ENCODE measurements around the gene CHD5. TPM values are rescaled to one million over a fixed set of nuclear protein-coding genes. Genes with fewer than 3 reads are reported as not detected.

The CHD5 gene
- polyA plus RNA-seq, 2 of the 4 experiments (the other 2 are of a cell fraction) = 0.21 to 0.66 TPM

GRCh38 chr1:6093611-6094010, 86.5 kb downstream of the CHD5 start:
- no peak overlapping the region for H3K27ac ChIP-seq
- DNase-seq (ENCODE audit: low read depth in 1 of 2, low spot score in 1 of 2) (no peak), FAIRE-seq (no peak), ATAC-seq (no peak)
- no peaks in the 10 kb centered on the region for H3K9me3 ChIP-seq
- no peaks in the 10 kb centered on the region for H3K4me1 ChIP-seq
- H3K4me3 ChIP-seq = no peak overlapping the region
- CTCF ChIA-PET = interaction anchor here (0.8 kb wide), 1 partner anchor 78 kb away, joined by 3 read pairs; no protein-coding TSS in a partner anchor
- POLR2A ChIA-PET = no interaction called here
- WGBS (ENCODE audit: missing lambda C conversion rate) = 88% methylated on average over 8 of the region's 9 CpGs
- H3K4me2 ChIP-seq = no peak overlapping the region
- TF ChIP-seq FOSB (CRISPR knock-in tag; IDR thresholded peaks at IDR 0.05) = no peak
- no peak for TF ChIP-seq BCL3 (IDR thresholded peaks at IDR 0.05)
- TF ChIP-seq, protein P1, sequence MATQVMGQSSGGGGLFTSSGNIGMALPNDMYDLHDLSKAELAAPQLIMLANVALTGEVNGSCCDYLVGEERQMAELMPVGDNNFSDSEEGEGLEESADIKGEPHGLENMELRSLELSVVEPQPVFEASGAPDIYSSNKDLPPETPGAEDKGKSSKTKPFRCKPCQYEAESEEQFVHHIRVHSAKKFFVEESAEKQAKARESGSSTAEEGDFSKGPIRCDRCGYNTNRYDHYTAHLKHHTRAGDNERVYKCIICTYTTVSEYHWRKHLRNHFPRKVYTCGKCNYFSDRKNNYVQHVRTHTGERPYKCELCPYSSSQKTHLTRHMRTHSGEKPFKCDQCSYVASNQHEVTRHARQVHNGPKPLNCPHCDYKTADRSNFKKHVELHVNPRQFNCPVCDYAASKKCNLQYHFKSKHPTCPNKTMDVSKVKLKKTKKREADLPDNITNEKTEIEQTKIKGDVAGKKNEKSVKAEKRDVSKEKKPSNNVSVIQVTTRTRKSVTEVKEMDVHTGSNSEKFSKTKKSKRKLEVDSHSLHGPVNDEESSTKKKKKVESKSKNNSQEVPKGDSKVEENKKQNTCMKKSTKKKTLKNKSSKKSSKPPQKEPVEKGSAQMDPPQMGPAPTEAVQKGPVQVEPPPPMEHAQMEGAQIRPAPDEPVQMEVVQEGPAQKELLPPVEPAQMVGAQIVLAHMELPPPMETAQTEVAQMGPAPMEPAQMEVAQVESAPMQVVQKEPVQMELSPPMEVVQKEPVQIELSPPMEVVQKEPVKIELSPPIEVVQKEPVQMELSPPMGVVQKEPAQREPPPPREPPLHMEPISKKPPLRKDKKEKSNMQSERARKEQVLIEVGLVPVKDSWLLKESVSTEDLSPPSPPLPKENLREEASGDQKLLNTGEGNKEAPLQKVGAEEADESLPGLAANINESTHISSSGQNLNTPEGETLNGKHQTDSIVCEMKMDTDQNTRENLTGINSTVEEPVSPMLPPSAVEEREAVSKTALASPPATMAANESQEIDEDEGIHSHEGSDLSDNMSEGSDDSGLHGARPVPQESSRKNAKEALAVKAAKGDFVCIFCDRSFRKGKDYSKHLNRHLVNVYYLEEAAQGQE (IDR thresholded peaks at IDR 0.05) = no peak
- no peak for TF ChIP-seq HES2 (IDR thresholded peaks at IDR 0.05)
- TF ChIP-seq RARB (CRISPR knock-in tag; IDR thresholded peaks at IDR 0.05) = no peak
- TF ChIP-seq ZNF302 (CRISPR knock-in tag; IDR thresholded peaks at IDR 0.05) = no peak
- TF ChIP-seq POLR2A (IDR thresholded peaks at IDR 0.05; ENCODE audit: low read length) = no peak
- no peak for TF ChIP-seq ZFP36 (IDR thresholded peaks at IDR 0.05; ENCODE audit: borderline replicate concordance, partially characterized antibody)
- no peak for TF ChIP-seq NPAS2 (CRISPR knock-in tag; IDR thresholded peaks at IDR 0.05; ENCODE audit: borderline replicate concordance)
- TF ChIP-seq EP300 (IDR thresholded peaks at IDR 0.05) = no peak
- TF ChIP-seq RCOR1 (IDR thresholded peaks at IDR 0.05; ENCODE audit: low read depth, low read length) = no peak
- TF ChIP-seq, protein P2, sequence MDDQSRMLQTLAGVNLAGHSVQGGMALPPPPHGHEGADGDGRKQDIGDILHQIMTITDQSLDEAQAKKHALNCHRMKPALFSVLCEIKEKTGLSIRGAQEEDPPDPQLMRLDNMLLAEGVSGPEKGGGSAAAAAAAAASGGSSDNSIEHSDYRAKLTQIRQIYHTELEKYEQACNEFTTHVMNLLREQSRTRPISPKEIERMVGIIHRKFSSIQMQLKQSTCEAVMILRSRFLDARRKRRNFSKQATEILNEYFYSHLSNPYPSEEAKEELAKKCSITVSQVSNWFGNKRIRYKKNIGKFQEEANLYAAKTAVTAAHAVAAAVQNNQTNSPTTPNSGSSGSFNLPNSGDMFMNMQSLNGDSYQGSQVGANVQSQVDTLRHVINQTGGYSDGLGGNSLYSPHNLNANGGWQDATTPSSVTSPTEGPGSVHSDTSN (IDR thresholded peaks at IDR 0.05) = no peak
- no peak for TF ChIP-seq HEYL (CRISPR knock-in tag; IDR thresholded peaks at IDR 0.05)
- TF ChIP-seq CTCF (IDR thresholded peaks at IDR 0.05) = no peak
- TF ChIP-seq TP53 (CRISPR knock-in tag; IDR thresholded peaks at IDR 0.05) = no peak
- TF ChIP-seq FOXS1 (CRISPR knock-in tag; IDR thresholded peaks at IDR 0.05) = no peak

GRCh38 chr1:6093071-6093470, 87.0 kb downstream of the CHD5 start:
- no peaks in the 10 kb centered on the region for H3K4me1 ChIP-seq
- ChIA-PET POLR2A (no interaction called here), CTCF (interaction anchor here (0.8 kb wide), 1 partner anchor 79 kb away, joined by 3 read pairs; no protein-coding TSS in a partner anchor)
- FAIRE-seq (no peak), ATAC-seq (no peak), DNase-seq (ENCODE audit: low read depth in 1 of 2, low spot score in 1 of 2) (no peak)
- H3K27ac ChIP-seq = no peak overlapping the region
- 77% methylated on average over 10 of the region's 10 CpGs for WGBS (ENCODE audit: missing lambda C conversion rate)
- H3K4me2 ChIP-seq = no peak overlapping the region
- no peaks in the 10 kb centered on the region for H3K9me3 ChIP-seq
- no peak overlapping the region for H3K4me3 ChIP-seq
- TF ChIP-seq EHF (CRISPR knock-in tag; IDR thresholded peaks at IDR 0.05) (no peak), NPAS2 (CRISPR knock-in tag; IDR thresholded peaks at IDR 0.05; ENCODE audit: borderline replicate concordance) (no peak), ZNF302 (CRISPR knock-in tag; IDR thresholded peaks at IDR 0.05) (no peak), MAFK (IDR thresholded peaks at IDR 0.05; ENCODE audit: partially characterized antibody) (no peak), FOSL2 (IDR thresholded peaks at IDR 0.05) (no peak), FOSL2 (CRISPR knock-in tag; IDR thresholded peaks at IDR 0.05) (no peak), FOXS1 (CRISPR knock-in tag; IDR thresholded peaks at IDR 0.05) (no peak), SREBF2 (IDR thresholded peaks at IDR 0.05) (no peak), JUNB (IDR thresholded peaks at IDR 0.05) (no peak), ESRRA (IDR thresholded peaks at IDR 0.05; ENCODE audit: borderline replicate concordance, low read length) (no peak), BHLHE40 (IDR thresholded peaks at IDR 0.05; ENCODE audit: low read depth, low read length) (no peak), USF2 (IDR thresholded peaks at IDR 0.05) (no peak), JUN (IDR thresholded peaks at IDR 0.05) (no peak), NR3C1 (IDR thresholded peaks at IDR 0.05) (no peak), ZC3H11A (IDR thresholded peaks at IDR 0.05) (no peak)
- TF ChIP-seq, protein P2 (IDR thresholded peaks at IDR 0.05) = no peak
- TF ChIP-seq, protein P3, sequence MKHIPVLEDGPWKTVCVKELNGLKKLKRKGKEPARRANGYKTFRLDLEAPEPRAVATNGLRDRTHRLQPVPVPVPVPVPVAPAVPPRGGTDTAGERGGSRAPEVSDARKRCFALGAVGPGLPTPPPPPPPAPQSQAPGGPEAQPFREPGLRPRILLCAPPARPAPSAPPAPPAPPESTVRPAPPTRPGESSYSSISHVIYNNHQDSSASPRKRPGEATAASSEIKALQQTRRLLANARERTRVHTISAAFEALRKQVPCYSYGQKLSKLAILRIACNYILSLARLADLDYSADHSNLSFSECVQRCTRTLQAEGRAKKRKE (CRISPR knock-in tag; IDR thresholded peaks at IDR 0.05; ENCODE audit: low read depth) = no peak
